NCI-H2227 treated with DMSO at 0.1 percent for 48 hours (cell line): ENCODE measurements around the gene RALGAPB.
"Not testable (repeated sequence)": the region's sequence is repeated elsewhere in the genome, so short reads cannot be mapped to it uniquely, and the experiment has no call there.

ENCODE experiments used
- DNase-seq: peaks from one replicate; lab custom pipeline; 2025; lab: John Stamatoyannopoulos, UW

RALGAPB gene

DNA sequence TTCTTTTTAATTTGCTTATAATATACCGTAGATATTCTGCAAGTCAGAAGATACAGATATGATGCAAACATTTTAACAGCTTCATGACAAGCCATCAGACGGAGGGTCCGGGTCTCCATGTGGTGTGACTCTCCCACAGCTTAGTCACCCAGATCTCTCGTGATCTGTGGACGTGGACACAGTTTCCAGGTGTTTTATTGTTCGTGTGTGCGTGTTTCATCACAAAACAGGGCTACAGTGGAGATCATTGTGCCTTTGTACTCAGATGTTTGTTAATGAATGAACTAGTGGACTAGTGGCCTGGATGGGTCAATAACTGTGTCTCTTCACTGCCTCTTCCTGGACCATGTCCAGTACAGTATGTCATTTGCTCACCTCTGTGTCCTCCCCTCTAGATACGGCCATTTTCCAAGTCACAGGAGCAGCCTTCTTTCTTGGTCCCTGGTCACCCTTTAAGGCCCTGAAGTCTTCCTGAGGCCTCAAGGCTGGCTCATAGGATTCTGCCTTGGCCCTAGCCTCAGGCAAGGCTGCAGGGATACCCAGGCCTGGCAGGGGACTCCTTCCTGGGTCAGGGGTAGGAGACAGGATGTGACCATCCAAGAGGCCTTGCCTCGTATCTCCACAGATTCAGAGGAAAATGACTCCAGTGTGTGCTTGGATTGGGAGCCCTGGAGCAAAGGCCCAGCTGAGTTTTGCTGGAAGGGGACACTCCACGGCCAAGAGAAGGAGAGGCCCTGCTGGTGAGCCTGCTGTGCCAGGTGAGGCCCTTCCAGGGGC, 112.9 kb downstream of the RALGAPB start:
- DNase-seq = no peak

DNA sequence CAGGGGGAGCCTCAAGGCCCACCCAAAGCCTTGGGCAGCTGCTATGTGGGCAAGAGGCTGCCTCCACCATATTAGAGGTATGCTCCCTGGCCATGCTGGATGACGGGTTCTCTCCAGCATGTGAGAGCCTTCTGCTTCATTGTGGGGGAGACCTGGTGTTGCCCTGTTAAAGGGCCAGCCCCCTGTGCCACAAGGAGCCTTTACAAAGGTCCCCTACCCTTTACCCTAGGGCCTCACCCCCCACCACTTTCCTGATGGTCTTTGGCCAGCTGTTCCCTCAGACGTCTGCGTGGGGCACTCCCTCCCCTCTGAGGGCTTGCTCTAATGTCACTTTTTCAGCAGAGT, 113.5 kb downstream of the RALGAPB start:
- DNase-seq = no peak

DNA sequence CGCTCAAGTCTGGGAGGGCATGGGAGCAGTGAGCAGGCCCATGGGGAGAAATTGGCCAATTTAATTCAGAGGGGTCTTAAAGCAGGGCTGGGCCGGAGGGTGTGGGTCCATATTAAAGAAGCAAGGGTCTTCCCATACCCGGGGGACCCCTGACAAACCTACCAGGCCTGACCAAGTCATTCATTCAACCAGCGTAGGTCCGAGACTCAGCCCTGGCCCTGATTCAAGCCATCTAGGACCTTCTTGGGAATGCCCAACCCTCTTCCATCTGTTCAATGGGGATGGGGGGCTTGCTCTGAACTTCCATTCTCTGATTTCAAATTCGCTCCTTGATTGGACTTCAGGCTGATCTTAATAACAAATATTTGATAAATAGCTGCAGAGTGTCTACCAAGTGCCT, 115.7 kb downstream of the RALGAPB start:
- DNase-seq = no peak

DNA sequence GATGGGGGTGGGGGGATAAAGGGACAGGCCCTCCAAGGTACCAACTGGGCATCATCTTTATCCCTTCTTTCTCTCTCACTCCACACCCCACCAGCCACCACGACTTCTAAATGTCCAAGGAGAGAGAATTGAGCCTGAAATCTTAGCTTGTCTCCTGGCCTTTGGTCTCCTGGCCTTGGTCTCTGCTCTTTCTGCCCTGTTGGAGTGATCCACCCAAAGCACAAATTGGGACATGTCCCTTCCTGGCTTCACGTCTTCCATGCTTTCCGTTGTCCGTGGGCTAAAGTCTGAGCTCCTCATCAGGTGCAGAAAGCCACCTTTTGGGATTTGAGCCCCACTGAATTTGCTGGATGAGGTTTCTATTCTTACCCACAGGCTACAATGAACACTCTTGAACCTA, 116.7 kb downstream of the RALGAPB start:
- no peak for DNase-seq

DNA sequence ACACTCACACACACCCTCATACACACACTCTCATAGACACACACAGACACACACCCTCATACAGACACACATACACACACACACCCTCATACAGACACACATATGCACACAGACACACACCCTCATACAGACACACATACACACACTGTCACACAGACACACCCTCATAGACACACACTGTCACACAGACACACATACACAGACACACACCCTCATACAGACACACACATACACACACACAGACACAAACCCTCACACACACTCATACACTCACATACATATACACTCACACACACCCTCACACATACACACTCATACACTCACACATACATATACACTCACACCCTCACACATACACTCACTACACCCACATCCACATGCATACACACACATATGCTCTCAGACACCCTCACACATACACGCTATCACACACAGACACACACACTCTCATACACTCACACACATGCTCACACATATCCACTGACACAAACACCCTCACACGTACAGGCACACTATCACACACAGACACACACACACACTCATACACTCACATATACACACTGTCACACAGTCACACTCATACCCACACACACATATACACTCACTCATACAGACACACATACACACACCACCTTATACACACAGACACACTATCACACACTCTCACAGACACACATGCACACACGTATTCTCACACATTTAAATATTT, 117.5 kb downstream of the RALGAPB start:
- no peak for DNase-seq

DNA sequence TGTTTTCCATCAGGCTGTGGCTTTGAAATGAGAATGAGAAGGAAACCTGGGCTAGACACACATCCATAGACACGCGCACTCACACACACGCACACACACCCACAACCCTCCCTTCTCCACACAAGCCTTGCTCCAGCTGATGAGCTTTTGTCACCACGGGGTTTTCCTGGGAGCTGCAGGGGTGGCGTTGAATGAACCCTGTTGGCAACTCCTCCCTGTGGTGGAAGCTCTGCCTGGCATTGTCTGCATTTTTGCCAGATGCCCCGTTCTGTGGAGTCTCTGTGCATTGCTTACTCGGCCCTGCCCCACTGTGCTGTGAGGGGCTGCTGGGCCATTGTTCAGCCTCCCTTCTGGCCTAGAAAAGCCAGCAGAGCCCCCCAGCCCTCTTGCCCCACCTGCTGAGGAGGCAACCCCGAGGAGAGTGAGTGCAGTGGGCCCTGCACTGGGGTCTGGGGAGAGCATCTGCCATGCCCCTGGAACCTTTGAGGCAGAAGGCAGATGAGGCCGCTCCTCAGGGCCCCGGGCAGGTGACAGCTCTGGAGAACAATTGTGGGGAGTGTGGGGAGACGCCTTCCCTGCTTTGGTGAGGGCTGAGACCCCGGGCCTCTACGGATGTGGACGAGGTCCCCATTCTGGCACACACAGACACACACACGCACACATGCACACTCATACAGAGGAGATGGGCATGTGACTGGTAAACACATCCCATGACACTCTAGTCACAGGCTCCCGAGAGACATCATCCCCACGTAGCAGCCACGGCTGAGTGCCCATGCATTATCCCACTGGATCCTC, 118.2 kb downstream of the RALGAPB start:
- DNase-seq = no peak

DNA sequence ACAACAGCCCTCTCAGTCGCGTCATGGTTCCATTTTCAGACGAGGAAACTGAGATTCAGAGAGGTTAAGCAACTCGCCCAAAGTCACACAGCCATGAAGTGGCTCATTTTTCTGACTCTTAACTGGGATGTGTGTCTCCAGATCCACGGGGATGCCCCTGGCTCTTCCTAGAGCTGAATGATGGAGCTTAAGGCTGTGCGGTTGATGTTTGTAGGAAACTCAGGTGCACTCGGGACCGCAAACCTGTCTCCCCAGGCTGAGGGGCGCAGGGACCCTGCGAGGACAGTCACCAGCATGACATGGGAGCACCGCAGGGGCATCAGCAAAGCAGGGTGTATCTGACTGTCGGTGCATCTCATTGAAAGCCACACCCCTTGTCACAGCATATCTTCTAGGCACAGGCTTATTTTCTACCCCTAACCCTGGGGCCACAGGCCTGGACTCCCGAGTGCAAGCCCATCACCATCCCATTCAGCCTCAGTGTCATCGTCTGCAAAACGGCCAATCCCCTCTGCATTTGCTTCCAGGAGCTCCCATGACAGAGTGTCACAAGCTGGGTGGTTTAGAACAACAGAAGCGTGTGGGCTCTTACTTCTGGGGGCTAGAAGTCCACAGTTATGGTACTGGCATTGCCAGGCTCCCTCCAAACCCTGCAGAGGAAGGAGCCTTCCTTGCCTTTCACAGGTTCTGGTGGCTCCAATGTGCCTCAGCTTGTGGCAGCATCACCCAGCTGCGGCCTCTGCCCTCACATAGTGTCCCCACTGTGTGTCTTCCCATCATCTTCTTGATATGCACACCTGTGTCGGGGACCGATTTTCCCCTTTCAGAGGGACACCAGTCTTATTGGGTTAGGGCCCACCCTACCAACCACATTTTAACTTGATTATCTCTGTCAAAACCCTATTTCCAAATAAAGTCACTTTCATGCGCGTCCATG, 119.1 kb downstream of the RALGAPB start:
- no peak for DNase-seq

DNA sequence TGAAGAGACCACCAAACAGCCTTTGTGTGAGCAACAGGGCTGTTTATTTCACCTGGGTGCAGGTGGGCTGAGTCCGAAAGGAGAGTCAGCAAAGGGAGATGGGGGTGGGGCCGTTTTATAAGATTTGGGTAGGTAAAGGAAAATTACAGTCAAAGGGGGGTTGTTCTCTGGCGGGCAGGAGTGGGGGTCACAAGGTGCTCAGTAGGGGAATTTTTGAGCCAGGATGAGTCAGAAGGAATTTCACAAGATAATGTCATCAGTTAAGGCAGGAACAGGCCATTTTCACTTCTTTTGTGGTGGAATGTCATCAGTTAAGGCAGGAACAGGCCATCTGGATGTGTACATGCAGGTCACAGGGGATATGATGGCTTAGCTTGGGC, 119.8 kb downstream of the RALGAPB start:
- DNase-seq = not testable (repeated sequence)

DNA sequence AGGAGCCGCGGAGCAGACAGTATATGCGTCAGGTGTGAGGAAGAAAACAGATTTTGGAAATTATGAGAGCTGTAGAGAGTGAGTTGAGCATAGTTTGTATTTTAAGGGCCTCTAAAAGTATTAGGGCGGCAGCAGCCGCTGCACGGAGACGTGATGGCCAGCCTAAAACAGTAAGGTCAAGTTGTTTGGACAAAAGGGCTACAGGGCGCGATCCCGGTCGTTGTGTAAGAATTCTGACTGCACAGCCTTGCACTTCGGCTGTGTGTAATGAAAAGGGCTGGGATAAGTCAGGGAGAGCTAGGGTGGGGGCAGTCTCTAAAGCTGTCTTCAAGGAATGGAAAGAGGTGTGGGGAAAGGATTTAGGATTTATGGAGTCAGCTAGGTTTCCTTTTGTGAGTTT, 121.6 kb downstream of the RALGAPB start:
- DNase-seq = not testable (repeated sequence)

DNA sequence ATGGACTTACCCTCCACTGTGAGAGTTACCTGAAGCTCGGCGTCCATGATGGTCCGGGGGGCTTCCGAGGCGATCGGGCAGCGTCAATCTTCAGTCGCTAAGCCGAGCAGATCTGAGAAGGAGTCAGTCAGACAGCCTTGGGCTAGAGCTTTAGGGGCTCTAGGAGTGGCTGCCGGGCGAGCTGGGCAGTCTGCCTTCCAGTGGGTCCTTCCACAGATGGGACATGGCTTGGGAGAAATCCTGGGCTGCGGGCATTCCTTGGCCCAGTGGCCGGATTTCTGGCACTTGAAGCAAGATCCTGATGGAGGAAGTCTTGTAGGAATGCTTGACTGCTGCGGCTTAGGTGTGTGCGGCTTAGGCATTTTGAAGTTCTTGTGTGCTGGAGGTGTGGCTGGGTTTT, 123.2 kb downstream of the RALGAPB start:
- DNase-seq = not testable (repeated sequence)

DNA sequence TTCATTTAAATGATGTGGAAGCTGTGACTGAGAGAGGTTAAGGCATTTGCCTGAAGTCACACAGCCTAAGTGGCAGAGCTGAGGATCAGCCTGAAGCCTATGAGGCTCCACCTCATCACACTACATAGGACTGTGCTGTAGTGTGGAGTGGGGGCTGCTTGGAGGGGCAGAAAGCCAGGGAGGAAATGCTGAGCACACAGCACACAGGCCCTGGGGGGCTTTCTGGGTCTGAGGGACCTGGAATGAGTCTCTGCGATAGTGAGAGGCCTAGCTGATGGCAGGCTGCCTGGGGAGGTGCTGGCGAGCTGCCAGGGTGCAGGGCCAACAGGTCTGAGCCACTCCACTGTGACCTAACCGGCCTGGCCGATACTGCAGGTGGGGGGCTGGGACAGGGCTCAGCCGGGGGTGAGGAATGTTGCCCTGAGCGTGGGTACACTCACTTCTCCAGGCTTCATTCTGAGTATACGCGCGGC, 126.8 kb downstream of the RALGAPB start:
- DNase-seq = no peak

DNA sequence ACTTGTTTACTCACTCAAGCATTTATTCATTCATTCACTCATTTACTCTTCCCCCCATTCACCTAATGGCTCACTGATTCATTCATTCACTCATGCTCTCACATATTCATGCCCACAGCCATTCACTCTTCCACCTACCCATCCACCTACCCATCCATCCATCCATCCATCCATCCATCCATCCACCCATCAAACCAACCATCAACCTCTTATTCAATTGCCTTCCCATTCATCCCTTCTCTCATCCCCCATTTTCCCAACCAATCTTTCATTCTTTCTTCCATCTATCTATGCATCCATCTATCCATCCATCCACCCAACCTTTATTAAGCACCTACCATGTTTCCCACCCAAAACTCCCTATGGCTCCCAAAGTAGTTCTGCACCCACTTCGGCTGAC, 127.4 kb downstream of the RALGAPB start:
- DNase-seq = no peak

DNA sequence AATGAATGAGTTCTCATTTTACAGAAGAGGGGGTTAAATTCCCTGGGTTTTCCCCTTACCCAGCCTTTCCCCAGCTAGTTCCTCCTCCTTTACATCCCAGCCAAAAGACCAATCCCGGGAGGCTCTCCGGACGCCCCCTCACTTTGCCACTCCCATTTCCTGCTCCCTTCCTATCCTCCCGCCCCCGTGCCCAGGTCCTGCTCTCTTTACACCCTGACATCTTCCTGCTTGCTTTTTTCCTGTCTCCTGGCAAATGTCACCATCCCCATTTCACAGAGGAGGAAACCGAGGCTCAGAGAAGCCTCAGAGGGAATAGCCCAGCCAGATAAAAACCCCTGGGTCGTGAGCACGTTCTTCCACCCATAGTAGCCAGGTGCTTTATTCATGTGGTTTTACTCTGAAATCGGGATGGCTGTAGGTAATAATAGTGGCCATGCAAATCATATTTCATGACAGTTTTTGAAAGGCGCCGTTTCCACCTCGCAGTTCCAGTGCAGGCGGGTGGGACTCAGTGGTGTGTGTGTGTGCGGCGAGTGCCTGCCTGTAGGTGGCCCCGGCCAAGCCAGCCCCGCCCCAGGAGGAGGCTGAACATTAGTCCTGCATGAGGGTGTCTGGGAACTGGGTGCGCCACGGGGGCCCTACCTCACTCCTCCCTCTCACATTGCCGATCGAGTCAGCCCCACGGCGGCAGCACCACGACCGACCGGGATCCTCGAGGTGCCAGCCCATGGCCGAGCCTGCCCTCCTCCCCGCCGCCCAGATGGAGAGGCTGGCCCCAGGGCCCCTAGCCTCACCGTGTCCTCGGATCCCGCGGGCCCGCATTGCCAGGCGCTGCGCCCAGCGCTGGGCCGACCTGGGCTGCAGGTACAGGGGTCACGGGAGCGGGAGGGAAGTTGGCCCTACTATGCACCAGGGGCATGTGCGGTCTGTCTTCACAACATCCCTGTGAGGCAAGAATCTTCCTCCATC, 128.9 kb downstream of the RALGAPB start, which contains the start of gene ARHGAP40:
Gene ARHGAP40, plus strand, starts transcription at position 594 of the 969 bp plus-strand sequence.
- no peak for DNase-seq

DNA sequence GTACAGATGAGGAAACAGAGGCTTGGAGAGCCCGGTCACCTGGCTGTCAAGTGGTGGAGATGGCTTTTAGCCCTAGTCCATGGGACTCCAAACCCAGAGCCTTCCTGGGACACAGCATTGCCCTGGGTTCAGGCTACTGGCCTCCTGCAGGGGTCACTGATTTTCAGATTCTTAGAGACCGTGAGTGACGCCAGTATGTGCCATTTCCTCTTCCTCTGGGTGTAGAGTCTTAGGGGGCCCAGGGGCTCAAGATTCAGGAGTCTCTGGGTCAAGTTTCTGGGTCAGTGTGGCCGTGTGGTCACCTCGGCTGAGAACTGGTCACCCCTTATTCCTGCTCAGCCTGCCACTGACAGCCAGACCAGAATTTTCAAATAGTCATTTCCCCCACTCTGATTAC, 129.5 kb downstream of the RALGAPB start:
- DNase-seq = no peak

DNA sequence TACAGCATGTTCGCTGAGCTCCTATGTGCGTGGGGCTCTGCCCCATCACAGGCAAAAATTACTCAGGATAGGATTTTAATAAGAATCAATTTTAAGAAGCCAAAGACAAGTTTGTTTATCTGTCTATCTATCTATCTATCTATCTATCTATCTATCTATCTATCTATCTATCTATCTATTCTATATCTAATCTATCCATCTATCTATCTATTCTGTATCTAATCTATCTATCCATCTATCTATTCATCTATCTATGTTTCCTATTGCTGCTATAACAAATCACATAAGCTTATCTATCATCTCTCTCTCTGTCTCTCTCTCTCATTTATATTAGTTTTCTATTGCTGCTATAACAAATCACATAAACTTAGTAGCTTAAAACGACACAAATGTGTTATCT, 130.6 kb downstream of the RALGAPB start:
- no peak for DNase-seq

DNA sequence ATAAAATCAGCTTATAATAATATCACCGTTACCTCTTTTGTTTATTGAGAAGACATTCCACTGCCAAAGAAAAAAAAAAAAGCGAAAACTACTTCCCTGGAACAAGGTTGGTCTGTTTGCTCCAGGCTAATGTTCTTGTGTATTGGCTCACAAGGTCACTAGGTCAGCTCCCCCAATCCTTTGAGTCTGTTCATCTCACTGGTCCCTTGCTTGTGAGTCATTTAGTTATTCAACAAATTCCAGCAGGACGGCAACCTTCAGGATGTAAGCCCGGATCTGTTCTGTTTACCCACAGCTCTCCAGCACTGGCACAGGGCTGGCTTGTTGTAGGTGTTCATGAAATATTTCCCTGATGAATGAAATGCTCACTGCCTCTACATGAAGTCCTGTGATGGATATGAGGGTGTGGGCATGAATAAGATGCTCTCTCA, 132.2 kb downstream of the RALGAPB start:
- DNase-seq = no peak

DNA sequence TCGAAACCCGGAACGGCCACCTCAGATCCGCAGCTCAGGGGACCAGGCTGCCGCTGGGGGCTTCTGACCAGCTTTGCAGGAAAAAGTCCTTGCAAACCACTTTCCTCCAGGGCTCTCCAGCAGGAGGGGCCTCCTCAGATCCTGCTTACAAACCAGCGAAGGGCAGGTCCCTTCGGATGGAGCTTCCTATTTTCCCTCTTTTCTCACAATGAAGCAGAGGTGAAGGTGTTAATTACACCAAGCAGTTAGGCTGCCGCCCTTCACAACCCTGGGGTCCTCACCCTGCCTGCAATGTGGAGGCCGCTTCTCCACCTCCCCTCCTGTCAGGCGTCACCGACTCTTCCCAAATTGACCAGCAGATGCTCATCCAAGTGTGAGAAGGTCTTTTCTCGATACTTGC, 134.7 kb downstream of the RALGAPB start:
- no peak for DNase-seq

DNA sequence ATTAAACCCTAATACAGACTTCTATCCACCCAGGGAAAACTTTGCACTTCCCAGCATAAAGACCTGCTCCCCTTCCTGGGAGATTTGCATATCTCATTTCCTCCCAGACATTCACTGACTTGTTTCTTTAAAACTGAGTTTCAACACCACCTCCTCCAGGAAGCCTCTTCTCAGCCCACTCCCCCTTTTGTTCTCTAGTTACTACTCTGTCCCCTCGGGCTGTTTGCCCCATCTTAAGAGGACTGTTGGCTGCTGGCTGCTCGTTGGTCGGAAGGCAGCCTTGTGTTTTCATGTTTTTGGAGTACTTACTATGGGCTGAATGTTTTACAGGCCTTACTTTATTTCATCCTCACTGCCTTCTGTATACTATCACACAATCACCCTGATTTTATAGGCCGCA, 135.5 kb downstream of the RALGAPB start:
- no peak for DNase-seq

DNA sequence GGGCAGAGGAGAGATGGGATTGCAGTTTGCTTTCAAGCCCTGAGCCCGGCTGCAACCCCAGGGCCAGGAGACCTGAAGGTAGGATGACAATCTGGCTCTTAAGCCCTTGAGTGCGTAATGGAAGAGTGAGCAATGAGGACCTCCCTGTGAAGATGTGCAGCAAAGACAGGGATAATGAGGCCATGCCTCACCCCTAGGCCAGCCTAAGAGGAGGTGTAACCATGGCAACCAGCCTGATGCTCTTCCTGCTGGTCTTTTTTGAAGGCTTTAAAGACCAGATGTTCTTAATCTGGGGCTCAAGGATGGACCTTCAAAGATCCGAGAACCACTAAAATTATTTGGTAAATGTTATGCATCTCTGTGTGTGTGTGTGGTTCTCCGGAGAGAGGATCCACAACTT, 137.2 kb downstream of the RALGAPB start:
- peak; percentile 54 for DNase-seq

DNA sequence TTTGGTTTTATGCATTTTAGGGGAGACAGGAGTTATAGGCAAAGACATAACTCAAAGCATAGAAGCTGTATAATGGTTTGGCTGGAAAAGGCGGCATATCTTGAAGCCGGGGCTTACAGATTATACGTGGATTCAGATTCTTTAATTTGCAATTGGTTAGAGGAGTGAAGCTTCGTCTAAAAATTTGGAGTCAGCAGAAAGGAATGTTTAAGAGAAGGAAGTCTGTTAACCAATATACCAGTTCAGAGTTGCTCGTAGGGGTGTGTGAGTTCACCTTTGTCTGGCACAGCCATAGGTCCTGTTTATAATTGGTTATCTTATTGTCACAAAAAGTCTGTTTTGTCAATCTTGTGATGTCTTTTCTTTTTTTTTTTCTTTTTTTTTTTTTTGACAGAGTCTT, 137.9 kb downstream of the RALGAPB start:
- DNase-seq = no peak
